HTR-8/SVneo (cell line): ENCODE measurements around the gene SETBP1.
A peak's percentile ranks its signal among the peaks of the same experiment; 100 is the strongest.
"Not testable (repeated sequence)": the region's sequence is repeated elsewhere in the genome, so short reads cannot be mapped to it uniquely, and the experiment has no call there.

Source experiments
- DNase-seq: peaks from one replicate; pipeline ENCODE4 v3.0.0; 2011; ENCODE audit warnings: low spot score, mixed read lengths; ENCODE audit not compliant: insufficient read length
- FAIRE-seq: peaks from 2 replicates; lab custom pipeline; 2011; peaks lifted over from hg19 to GRCh38; lab: Jason Lieb, UNC

The SETBP1 gene

DNA sequence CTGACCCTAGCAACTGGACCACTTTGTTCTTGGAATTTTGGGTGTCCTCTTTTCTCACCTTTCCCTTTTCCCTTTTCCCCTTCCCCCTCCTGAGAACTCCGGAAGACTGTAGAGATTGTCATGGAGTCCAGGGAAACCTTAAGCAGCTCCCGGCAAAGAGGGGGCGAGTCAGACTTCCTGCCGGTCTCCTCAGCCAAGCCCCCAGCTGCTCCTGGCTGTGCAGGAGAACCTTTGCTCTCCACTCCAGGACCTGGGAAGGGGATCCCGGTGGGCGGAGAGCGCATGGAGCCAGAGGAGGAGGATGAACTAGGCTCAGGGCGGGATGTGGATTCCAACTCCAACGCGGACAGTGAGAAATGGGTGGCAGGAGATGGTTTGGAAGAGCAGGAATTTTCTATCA lies 20.5 kb downstream of the SETBP1 start:
- no peak for DNase-seq
- no peak for FAIRE-seq

DNA sequence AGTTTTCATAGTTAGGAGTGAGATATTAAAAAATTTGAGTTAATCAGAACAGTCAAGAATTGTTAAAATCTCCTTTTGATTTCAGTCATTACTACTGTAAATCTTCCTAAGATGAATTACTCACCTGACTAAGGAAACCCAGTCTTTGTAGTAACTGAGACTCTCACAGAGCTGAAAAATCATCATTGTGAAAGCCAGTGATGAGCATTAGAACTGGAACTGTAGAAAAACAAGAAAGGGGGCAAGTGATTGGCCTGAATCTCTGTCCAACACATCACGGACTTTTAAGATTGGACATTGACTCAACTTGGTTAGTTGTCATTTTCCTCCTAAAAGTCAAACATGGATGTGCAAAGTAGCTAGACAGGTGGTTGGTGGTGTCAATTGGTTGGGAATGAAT lies 21.9 kb downstream of the SETBP1 start:
- FAIRE-seq (no peak), DNase-seq (no peak)

DNA sequence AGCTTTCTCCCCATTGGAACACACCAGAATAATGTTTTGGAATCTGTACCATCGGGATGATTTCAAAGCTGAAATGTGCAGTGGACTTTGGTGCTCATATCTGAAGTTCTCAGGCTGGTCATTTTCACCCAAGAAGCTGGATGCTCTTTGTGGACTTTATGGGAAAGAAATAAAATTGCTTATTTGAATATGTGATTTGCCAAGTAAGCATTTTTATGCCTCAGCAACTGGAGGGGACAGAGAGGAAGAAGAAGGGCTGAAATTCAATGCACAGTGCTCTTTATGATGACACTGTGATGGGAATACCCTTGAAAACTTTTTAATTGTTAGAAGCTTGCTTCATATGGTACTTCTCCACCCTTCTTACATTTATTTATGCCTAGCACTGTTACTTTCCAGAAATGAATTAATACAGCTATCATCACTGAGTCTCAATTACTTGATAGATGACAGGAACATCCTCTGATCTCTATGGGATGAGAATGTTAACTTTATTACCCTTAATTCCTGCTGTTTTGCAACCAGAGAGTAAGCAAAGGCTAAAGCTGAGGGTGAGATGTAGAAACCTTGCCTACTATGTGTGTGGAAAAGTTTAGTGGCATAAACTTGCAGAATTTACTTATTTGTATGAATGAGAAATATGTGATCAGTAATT lies 23.6 kb downstream of the SETBP1 start:
- DNase-seq (no peak), FAIRE-seq (no peak)

DNA sequence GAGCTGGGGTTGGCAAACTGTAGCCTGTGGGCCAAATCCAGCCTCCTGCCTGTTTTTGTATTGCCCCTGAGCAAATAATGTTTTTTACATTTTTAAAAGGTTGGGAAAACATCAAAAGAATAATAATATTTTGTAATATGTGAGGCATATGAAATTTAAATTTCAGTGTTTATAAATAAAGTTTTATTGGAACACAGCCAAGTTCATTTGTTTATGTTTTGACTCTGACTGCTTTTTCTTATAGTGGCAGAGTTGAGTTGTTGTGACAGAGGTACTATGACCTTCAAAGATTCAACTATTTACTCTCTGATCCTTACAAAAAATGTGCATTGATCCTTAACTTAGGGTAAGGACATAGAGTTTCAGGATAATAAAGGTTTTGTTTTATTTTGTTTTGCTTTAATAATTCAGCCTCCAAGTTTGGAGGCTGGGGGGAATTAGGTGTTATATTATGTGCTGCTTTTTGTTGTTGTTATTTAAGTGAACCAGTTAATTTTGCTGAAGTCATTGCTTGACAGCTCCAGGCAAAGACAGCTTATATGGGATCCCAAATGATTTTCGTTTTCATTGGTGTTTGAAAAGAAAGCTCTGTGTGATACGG lies 24.5 kb downstream of the SETBP1 start:
- FAIRE-seq = no peak
- DNase-seq = no peak

DNA sequence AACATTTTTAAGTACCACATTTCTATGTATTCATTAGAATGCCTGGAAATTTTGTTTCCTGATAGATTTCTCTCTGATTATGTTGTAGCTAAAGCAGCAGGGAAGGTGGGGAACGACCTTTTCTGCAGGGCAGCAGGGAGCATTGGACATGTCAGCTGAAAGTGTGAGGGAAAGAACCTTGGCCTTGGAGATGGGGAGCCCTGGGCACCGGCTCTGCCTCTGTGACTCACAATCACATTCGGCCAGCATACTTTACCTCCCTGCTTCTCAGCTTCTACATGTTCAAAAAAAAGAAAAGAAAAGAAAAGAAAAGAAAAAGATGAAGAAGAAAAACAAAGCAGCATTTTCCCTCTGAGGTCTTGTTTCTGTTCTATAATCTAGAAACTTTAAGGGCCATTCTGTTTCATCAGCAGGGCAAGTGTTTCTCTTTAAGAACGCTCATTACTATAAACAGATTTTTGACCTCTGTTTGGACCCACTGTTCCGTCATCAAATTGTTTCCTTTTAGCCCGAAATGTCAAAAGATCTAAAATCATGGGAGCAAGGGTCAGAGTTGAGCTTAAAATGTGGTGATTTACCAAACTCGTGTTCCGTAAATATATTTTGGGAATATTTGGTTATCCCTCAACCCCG lies 27.9 kb downstream of the SETBP1 start:
- DNase-seq = no peak
- no peak for FAIRE-seq

DNA sequence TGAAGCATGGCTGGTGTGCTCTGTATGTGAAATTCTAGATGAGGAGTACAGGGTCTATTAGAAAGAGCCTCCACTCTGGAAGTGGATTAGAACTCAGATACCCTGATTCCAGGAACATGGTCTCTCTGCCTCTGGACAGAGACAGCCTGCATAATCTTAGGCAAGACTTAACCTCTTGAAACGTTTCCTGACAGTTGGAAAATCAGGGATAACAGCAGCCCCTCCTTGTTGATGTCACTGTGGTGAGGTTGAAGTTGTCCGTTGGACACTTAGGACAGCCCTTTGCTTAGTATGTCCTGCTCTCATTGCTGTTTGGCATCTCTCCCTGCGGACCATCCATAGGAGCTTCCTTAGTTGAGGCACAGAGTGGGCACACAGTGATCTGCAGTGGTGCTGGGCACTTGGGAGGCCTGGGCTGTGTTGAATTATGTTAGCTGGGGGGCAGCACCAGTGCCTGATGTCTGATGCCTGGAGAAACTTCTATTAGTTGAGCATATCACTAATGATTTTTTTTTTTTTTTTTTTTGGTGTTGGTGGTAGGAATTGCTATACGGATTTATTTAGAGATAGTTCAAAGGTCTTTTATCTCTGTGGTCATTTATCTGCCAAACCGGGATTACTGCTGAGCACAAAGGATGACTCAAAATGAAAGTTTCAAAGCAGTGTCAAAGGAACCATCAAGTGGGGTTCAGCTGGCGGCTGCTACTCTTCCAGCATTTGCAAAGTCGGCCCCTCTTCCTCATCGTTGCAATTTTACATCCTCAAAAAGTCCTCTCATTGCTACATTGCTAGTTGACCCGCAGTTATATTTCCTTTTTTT lies 28.8 kb downstream of the SETBP1 start:
- no peak for FAIRE-seq
- no peak for DNase-seq

DNA sequence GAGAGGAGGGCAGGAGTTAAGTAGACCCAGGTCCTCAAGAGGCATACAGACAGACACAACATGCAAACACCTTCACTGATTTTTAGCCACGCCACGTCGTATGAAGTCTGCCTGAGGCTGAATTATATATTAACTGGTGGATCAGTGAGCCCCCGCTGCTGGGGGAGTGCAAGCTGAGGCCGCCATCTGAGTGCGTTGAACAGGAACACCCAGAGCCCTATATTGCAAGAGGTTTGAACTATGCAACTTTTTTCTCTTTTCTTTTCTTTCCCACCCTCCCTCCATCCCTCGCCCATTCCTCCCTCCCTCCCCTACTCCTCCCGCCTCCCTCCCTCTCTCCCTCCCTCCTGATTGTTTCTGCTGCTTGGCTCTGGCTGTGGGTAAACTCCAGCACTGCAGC lies 30.2 kb downstream of the SETBP1 start:
- FAIRE-seq = no peak
- DNase-seq = no peak

DNA sequence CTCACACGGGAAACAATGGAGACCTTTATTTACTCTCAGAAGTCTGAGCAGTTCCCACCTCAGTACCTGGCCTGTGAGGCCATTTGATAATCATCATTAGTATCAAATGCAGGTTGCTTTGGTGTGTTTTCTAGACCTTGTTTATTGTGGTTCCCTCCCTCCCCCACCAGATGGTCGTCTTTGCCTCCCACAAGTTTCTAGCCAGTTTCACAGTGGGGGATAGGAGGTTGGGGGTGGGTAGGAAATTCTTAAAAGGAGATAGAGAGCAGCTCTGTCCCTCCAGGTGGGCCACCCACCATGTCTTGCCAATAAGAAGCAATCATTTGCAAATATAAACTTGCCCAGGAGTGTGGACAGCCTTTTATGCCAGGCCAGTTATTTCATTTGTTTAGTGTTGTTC lies 31.3 kb downstream of the SETBP1 start:
- FAIRE-seq (no peak), DNase-seq (no peak)

DNA sequence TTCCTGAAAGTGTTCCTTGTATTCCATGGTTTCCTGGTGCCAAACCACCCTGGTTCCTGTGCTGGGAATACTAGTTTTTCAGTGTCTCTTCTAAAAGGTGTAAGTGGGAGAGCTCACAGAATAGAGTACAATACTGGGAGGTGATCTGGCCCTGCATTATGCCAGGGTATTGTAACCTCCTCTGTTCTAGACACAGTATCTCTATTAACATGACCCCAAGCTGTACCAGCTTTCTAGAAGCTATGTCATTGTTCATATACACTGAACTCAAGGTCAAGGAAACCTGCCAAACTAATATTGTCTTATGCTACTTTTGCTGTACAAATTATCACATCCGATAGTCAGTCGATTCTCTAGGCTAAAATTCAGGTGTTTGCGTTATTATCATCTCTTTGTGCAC lies 32.7 kb downstream of the SETBP1 start:
- no peak for DNase-seq
- no peak for FAIRE-seq

DNA sequence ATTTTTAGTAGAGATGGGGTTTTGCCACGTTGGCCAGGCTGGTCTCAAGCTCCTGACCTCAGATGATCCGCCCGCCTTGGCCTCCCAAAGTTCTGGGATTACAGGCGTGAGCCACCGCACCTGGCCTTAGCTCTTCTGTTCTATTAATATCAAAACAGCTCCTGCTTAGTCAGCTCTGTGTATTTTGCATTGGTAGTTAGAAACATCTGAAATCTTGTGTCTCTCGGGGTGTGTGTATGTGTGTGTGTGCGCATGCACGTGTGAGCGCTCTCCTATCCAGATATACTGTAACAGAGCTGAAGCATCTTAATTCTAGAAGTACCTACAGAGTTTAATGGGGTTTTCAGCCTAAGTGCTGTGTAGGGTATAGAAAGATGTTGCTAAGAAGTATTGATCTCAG lies 33.7 kb downstream of the SETBP1 start:
- DNase-seq = no peak
- FAIRE-seq = no peak

DNA sequence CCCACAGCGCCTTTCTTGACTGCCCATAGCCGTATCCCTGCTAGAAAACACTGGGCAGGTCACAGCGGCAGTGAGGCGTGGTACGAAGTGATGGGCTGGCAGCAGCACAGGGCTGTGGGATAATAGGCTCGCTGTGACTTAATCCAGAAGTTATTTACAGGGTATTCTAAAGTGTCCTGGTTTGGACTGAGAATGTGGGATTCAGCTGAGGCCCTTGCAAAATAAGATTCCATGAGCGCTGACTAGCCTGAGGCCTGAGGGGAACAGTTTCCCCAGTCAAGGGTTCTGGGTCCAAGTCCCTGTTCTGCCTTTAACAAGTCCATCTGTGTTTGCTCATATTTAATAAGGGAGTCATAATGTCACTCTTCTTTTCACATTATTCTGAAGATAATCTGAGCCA lies 34.6 kb downstream of the SETBP1 start:
- DNase-seq = peak; percentile 5
- FAIRE-seq = no peak

DNA sequence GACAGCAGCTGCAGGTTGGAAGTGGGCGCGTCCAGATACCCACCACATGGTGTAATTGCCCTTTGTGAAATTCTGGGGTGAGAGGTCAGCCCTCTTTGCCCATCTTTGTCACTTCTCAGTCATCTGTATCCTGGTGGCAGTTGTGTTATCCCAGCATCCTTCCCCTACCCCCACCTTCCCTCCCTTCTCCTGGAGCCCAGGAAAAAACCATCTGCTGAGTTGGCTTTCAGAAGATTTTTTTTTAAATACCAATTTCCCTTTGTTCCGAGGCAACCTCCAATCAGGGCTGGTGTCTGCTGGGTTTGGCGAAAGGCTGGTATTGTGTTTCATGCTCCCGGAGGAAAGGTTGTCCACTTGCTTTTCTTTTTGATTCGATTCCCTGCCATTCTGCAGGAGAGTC lies 35.2 kb downstream of the SETBP1 start:
- DNase-seq = no peak
- FAIRE-seq = no peak

DNA sequence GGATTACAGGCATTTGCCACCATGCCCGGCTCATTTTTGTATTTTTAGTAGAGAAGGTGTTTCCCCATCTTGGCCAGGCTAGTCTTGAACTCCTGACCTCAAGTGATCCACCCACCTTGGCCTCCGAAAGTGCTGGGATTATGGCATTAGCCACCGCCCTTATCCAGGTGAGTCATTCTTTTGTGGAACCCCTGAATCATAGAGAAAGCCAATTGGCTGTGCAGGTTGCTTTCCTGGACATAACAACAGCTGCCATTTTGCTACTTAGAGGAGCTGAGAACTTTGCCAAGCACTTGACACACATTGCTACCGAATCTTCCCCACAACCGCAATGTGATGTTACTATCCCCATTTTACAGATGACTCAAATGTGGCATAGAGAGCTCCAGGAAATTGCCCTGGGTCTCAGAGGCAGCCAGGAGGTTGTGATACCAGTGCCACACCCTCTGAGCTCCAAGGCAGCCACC lies 36.0 kb downstream of the SETBP1 start:
- no peak for FAIRE-seq
- no peak for DNase-seq

DNA sequence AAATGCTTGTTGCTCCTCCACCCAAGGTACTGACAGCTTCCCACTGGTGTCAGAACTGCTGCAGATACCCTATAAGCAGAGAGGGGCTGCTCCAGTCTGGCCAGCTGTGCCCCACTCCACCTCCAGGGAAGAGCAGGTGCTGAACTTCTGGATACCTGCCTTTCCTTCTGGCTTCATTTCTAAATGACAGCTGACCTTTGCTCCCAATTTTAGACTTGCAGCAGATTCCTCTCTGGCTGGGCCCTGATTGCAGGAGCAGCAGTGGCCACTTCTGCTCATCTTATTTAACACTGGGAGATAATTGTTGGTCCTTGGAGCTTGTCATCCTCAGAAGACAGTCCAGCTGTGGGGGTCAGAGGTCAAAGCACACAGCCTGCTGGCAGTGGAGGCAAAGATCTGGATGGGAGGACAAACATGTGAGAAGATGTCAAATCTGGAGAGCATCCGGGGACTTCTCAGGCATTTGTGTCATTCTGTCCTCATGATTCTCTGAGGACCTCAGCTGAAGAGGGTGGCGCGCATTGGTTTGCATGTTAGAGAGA lies 38.9 kb downstream of the SETBP1 start:
- DNase-seq (no peak), FAIRE-seq (no peak)

DNA sequence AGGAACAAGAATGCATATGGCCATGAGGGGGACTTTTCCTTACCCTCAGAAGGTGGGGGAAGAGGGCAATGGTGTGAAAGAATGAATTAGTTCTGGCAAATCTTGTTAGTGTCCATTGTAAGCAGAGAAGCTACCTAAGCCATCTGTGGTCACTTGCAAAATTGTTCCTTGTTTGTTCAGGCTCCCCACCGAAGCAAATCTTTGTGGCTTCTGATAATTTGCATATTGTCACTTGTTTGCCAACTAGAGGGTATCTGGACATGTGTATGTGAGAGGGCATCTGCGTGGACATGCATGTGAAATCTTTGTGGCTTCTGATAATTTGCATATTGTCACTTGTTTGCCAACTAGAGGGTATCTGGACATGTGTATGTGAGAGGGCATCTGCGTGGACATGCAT lies 41.1 kb downstream of the SETBP1 start:
- not testable (repeated sequence) for DNase-seq, FAIRE-seq

DNA sequence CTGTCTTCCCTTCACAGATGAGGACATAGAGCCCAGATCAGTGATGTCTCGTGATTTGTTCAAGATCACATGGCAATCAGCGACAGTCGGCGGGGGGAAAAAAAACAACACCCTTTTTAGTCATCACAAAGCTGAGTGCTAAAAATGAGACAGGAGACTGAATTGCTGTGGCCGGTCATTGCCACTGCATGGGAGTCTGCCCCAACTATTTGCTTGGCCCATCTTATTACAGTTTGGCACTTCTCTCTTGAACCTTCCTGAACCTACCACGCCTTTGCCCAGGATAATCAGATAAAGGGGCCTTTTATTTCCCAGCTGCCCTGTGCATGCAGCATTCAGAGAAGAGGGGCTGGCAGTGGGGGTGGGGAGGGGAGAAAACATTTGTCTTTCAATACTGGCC lies 42.7 kb downstream of the SETBP1 start:
- DNase-seq (no peak), FAIRE-seq (no peak)

DNA sequence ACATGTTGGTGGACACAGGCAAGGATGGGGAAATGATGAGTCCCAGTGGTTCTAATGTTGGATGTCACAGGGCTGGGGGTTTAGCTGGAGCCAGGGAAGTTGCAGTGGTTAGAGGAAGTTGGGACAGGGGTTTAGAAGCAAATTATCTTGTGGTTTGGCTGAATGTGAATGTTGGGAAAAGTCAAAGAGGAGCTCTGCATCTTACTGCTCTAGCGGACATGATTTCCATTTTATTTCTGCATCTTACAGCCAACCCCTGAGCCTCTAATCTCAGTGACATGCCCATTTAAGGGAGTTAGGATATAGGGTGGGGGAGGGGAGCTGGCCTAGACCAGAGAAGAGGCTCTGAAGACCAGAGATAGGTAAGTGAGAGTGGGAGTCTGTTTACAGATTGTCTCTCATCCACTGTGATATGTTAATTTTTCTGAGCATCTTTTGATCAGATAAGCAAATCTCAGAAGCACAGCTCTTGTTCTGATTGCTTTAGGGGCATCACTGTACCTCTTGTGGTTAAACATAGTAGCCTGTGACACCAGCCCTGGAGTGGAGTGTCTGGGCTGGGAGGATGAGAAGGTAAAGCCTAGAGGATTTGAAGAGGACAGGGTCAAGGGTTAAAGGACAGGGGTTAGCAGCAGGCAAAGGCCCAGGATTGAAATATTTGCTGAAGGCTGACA lies 43.6 kb downstream of the SETBP1 start:
- no peak for FAIRE-seq
- no peak for DNase-seq

DNA sequence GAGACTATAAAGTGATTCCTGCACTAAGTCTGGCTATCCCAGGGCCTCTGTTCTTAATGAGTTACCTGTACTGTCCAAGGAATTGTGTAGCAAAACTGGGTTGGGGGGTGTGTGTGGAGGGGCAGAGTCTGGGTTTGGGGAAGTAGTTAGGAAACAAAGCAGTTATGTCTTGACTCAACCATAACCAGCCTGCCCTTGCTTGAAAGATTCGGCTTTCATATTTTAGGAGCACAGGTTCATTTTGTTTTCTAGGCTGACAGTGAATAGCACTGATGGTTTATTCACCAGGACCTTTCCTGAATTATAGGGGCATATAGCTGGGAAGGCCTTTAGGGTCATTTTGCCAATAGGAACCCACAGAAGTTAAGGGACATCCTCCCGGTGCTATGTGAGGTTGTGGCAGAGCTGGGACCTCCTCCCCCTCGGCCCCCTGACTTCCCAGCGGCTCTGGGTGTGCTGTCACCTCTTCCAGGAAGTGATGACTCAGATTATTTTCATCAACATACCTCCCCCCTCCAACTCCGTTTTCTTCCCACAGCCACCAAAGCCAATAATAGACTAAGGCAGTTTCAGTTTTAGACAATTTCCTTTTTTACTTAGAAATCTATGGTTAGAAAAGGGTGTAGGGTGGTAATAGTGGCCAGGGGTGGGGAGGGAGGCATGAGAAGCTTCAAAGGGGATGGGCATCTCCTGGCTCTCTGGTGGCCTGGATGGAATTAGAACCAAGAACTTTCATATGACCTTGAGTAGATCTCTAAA lies 44.8 kb downstream of the SETBP1 start:
- DNase-seq (no peak), FAIRE-seq (no peak)

DNA sequence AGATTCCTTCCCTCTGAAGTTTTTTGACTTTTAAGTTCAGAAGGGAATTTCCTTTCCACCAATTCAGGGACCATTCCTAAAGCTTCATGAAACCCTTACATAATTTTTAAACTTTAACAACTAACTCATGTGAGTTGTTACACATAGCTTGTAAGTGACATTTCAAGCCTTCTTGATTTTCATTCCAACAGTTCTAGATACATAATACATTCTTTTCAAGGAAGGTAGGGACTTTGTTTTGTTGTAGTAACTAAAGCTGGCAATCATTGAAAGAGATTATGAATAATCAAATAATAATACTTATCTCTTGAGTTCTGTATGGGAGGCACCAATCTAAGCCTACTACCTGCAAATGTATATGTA lies 45.4 kb downstream of the SETBP1 start:
- no peak for FAIRE-seq
- no peak for DNase-seq

DNA sequence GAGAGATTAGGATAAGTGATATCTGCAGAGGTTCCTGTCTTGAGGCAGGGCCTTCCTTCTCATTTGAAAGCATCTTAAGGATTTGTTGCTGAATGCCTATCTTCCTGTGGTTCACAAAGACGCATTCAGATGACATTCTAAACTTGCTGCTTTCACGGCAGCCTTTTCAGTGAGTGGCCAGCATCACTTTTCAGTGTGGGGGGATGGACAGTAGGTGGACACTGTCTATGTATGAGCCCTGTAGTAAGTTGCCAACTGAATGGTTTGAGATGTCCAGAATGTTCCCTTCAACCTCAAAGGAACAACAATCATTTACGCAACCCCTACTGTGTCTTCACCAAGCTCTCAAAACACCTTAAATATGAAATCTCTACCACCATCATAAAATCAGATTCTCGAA lies 46.6 kb downstream of the SETBP1 start:
- no peak for FAIRE-seq
- DNase-seq = no peak
